ENCODE data around the gene SCYGR5.
"Not testable (repeated sequence)": the region's sequence is repeated elsewhere in the genome, so short reads cannot be mapped to it uniquely, and the experiment has no call there.

The SCYGR5 gene, protein sequence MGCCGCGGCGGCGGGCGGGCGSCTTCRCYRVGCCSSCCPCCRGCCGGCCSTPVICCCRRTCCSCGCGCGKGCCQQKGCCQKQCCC

GRCh38 chr2:227666631-227667170, at the start of gene SCYGR5:
Gene SCYGR5 (plus strand): TSS chr2:227666804. CDS start chr2:227666804, 0 bp downstream.
- not testable (repeated sequence) for DNase-seq

DNA sequence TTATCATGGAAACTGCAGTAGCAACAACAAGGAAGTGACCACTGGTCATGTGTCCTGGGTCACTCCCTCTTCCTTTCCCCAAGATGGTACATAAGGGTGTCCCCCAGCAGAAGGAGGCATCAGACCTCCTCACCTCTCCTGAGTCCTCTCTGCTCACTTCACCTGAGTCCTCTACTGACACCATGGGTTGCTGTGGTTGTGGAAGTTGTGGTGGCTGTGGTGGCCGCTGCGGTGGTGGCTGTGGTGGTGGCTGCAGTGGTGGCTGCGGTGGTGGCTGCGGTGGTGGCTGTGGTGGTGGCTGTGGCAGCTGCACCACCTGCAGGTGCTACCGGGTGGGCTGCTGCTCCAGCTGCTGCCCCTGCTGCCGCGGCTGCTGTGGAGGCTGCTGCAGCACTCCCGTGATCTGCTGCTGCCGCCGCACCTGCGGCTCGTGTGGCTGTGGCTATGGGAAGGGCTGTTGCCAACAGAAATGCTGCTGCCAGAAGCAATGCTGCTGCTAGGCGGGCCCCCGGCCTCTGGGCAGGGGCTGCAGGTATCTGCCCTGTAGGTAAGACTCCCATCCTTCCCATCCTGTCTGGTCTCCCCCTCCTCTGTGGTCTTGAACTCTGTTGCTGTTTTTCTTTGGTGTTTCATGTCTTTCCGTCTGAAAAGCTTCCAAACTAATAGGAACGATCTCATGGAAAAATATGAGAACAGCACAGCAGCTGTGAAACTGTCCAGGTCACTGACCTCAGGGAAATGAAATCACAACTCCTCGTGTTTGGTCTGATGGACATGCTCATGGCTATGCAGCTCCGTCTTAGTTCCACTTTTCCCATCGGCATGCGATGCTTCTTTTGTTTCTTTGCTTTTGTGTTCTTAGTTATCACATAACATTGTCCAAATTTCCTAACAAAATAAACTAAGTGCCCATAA, 49.0 kb upstream of the SCYGR5 start, which contains the start of gene SCYGR4:
SCYGR4 (plus strand) TSS at position 183 of the 915 bp plus-strand sequence; CDS start at position 183, 0 bp downstream.
- no peak for DNase-seq
- TF ChIP-seq GATA1 (IDR thresholded peaks at IDR 0.05; ENCODE audit: low read depth, low read length) (no peak), POLR2A (IDR thresholded peaks at IDR 0.05; ENCODE audit: low read length) (no peak)

GRCh38 chr2:227623226-227623625, 43.4 kb upstream of the SCYGR5 start:
- DNase-seq: no peak
- TF ChIP-seq GATA1 (IDR thresholded peaks at IDR 0.05; ENCODE audit: low read depth, low read length) (no peak), POLR2A (IDR thresholded peaks at IDR 0.05; ENCODE audit: low read length) (no peak)

DNA sequence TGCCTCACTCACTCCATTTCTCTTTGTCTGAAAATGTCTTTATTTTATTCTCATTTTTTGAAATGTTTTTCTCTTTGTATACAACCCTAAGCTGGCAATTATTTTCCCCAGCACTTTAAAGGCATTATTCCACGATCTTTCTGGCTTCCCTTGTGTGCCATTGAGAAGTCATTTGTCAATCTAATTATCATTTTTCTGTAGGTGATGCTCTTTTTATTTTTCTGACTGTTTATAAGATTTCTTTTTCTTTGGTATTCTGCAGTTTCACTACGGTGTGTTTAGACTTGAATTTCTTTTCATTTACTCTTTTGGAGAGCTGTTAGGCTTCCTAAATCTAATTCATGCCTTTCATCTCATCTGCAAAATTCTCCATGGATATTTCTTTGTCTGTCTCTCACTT, 41.2 kb upstream of the SCYGR5 start:
- no peak for TF ChIP-seq POLR2A (IDR thresholded peaks at IDR 0.05; ENCODE audit: low read length)
- no peak for TF ChIP-seq GATA1 (IDR thresholded peaks at IDR 0.05; ENCODE audit: low read depth, low read length)

GRCh38 chr2:227626580-227627151, 39.9 kb upstream of the SCYGR5 start:
- no peak for DNase-seq
- no peak for TF ChIP-seq GATA1 (IDR thresholded peaks at IDR 0.05; ENCODE audit: low read depth, low read length)
- TF ChIP-seq POLR2A (IDR thresholded peaks at IDR 0.05; ENCODE audit: low read length): no peak

More for the DNA sequence above, 41.2 kb upstream of the SCYGR5 start:
- DNase-seq: no peak

GRCh38 chr2:227627769-227628168, 38.8 kb upstream of the SCYGR5 start:
- no peak for DNase-seq
- TF ChIP-seq POLR2A (IDR thresholded peaks at IDR 0.05; ENCODE audit: low read length): no peak

DNA sequence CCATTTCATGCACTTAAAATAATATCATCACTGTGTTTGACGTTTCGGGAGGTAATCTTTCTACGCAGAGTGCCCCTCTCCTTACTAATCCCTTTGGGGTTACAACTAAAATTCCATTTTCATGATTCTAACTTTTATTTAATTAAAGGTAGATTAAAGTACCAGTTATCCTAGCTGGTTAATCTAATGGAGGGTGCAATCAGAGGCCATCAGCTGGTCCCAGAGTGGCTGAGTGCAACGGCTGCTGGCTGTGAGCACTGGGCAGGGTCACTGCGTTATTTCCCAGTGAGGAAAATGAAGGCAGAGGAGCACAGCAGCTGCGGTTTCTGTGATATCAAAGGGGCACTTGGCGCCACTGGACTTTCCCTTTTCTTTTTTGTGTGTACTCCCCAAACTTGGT, 37.2 kb upstream of the SCYGR5 start:
- TF ChIP-seq GATA1 (IDR thresholded peaks at IDR 0.05; ENCODE audit: low read depth, low read length): no peak
- TF ChIP-seq POLR2A (IDR thresholded peaks at IDR 0.05; ENCODE audit: low read length): no peak
- no peak for DNase-seq

DNA sequence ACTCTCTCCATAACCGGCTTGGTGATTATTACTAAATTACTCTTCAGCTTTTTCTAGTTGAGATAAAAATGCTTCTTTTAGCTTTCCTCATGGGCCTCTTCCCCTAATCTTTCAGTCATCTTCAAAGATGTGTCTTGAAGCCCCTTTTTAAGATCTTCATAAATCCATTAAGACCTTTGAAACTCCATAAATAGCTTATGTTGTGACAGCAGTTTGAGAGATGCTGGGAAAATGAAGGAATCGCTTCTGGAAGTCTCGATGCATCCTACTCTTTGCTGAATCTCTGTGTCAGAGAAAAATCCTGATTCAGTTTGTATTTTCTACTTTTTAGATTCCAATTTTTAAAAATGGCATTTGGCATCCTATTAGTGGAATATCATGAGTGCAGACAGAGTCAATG, 36.3 kb upstream of the SCYGR5 start:
- TF ChIP-seq POLR2A (IDR thresholded peaks at IDR 0.05; ENCODE audit: low read length): no peak
- TF ChIP-seq GATA1 (IDR thresholded peaks at IDR 0.05; ENCODE audit: low read depth, low read length): no peak

GRCh38 chr2:227632827-227633226, 33.8 kb upstream of the SCYGR5 start:
- TF ChIP-seq POLR2A (IDR thresholded peaks at IDR 0.05; ENCODE audit: low read length) (no peak), GATA1 (IDR thresholded peaks at IDR 0.05; ENCODE audit: low read depth, low read length) (no peak)
- DNase-seq: no peak

More for the DNA sequence above, 36.3 kb upstream of the SCYGR5 start:
- no peak for DNase-seq

DNA sequence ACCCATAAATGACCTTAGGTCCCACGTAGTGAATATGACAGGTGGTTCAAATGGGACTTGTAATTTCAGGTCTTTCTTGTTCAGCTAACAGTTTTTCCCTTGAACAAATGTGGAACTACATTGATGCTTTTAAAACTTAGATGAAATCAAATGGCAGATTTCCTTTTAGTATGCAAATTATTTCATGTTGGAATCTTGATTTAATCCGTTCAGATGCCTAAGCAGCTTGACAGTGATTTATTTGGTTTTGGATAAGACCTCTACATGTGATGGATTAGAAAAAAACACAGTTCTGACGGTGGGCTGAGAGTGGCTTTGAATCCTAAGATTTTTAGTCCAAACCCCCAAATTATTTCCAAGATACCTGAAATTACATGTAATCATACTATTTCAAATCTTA, 32.4 kb upstream of the SCYGR5 start:
- no peak for DNase-seq
- TF ChIP-seq GATA1 (IDR thresholded peaks at IDR 0.05; ENCODE audit: low read depth, low read length): no peak
- no peak for TF ChIP-seq POLR2A (IDR thresholded peaks at IDR 0.05; ENCODE audit: low read length)

GRCh38 chr2:227642656-227643055, 23.9 kb upstream of the SCYGR5 start:
- no peak for TF ChIP-seq POLR2A (IDR thresholded peaks at IDR 0.05; ENCODE audit: low read length)
- no peak for DNase-seq

DNA sequence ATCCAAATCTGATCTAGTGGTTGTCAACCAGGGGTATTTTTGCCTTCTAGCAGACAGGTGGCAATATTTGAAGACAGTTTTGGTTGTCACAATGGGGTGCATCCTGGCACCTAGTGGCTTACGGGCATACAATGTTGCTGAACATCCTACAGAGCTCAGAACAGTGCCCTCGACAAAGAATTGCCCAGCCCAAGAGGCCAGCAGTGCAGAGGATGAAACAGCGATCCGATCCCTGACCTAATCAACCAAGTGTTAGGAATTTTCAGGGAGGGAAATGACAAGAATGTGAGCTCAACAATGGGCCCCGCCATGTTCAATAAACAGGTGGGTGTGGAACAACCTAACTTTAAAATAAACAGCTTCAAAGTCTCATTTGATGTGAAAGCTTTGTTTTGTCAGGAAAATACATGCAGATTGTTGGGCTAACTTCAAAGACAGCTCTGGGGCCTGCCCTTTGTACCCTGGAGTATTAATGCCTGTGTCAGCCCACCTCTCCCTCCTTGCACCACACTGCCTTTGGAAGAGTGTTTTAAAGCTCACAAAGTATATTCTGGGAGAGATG, 22.5 kb upstream of the SCYGR5 start:
- TF ChIP-seq POLR2A (IDR thresholded peaks at IDR 0.05; ENCODE audit: low read length) (no peak), GATA1 (IDR thresholded peaks at IDR 0.05; ENCODE audit: low read depth, low read length) (no peak)
- DNase-seq: no peak

DNA sequence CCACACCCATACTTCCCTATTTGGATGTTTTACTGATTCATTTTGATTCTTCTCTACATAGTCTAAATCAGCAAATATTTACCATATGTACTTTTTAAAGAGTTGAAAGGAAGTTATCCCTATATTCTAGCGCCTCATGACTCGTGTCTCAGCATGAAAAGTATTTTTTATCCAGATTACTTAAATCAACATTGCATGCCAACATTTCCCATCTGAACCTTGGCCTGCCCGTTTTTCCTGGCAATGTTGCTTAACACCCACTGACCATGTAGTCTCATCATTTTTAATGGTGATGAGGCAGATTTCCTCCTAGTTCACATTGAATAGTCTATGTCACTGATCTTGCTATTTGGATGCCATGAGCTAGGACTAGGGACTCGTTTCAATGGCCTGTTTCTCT, 13.2 kb upstream of the SCYGR5 start:
- TF ChIP-seq POLR2A (IDR thresholded peaks at IDR 0.05; ENCODE audit: low read length): no peak
- TF ChIP-seq GATA1 (IDR thresholded peaks at IDR 0.05; ENCODE audit: low read depth, low read length): no peak
- DNase-seq: no peak

GRCh38 chr2:227654426-227654825, 12.2 kb upstream of the SCYGR5 start:
- no peak for DNase-seq
- no peak for TF ChIP-seq POLR2A (IDR thresholded peaks at IDR 0.05; ENCODE audit: low read length)
- TF ChIP-seq GATA1 (IDR thresholded peaks at IDR 0.05; ENCODE audit: low read depth, low read length): no peak

All from erythroblast (primary cell).